Activated naive CD8-positive, alpha-beta T cell treated with anti-CD3 and anti-CD28 coated beads, Interleukin-2, amount 10 ng/mL, durations not matched to agents 7 days and 5 days (primary cell): Measurements from ENCODE around the gene TGM3. TPM values are rescaled to one million over a fixed set of nuclear protein-coding genes. Genes with fewer than 3 reads are reported as not detected.

Experiments used
- ATAC-seq: fragments of 150-1000 bp; cut with Tn5 transposase; one replicate; pipeline ENCODE4 v1.10.0; 2021; ENCODE audit warnings: low read depth, moderate library complexity
- POLR2A ChIA-PET: fragments of 350-600 bp; sonication (Branson Sonifier 250); formaldehyde crosslinking; loops from one replicate; lab custom pipeline; 2021; ENCODE audit warnings: antibody characterized with exemption; lab: Charles Lee
- DNase-seq: peaks from one replicate; pipeline ENCODE4 v3.0.0; 2021
- H3K27ac Mint-ChIP-seq: one replicate; pipeline ENCODE4 v1.8.0; 2022; ENCODE audit warnings: mild to moderate bottlenecking, mixed read lengths
- H3K27me3 Mint-ChIP-seq: one replicate; pipeline ENCODE4 v1.8.0; 2022; ENCODE audit warnings: mild to moderate bottlenecking, moderate library complexity, mixed read lengths
- H3K36me3 Mint-ChIP-seq: one replicate; pipeline ENCODE4 v1.8.0; 2021; ENCODE audit warnings: mild to moderate bottlenecking, mixed read lengths
- H3K4me1 Mint-ChIP-seq: one replicate; pipeline ENCODE4 v1.8.0; 2021; ENCODE audit warnings: mixed read lengths
- H3K4me3 Mint-ChIP-seq: one replicate; pipeline ENCODE4 v1.8.0; 2022; ENCODE audit warnings: mild to moderate bottlenecking, moderate library complexity, mixed read lengths
- H3K9me3 Mint-ChIP-seq: one replicate; pipeline ENCODE4 v1.8.0; 2021; ENCODE audit warnings: mixed read lengths
- total RNA-seq, 2 experiments: library from RNA; stranded (reverse); gene quantifications; one replicate each; pipeline ENCODE4 v1.2.3, GENCODE V29; 2021

TGM3 gene
- total RNA-seq, 2 experiments from 2014 or later, result not detected

DNA sequence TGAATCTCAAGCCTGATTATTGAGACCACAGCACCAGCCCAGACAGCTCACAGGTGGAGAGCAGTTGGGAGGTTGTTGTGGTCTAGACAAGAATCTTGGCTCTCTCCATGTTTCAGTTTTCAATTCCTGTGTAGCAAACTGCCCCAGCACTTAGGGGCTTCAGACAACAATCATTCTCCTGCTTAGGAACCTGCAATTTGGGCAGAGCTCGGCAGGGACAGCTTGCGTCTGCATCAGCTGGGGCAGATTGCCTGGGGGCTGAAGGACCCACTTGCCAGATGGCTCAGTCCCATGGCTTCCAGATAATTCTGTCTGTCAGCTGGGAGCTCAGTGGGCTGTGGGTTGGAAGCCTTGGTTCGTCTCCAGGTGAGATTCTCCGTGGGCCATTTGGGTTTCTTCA, 91.8 kb downstream of the TGM3 start:
- H3K9me3 Mint-ChIP-seq, result peaks cover 8% of the 10 kb centered on the region
- POLR2A ChIA-PET, result no interaction called here
- H3K36me3 Mint-ChIP-seq, result no peaks in the 10 kb centered on the region
- H3K4me3 Mint-ChIP-seq, result no peak overlapping the region
- DNase-seq (no peak), ATAC-seq (no peak)
- H3K4me1 Mint-ChIP-seq, result peaks cover 10% of the 10 kb centered on the region
- no peak overlapping the region for H3K27ac Mint-ChIP-seq
- H3K27me3 Mint-ChIP-seq, result peaks cover 14% of the 10 kb centered on the region

Other genes starting within 250 kb of the TGM3 start
- 10 to 100 TPM; 17.0 to 18.6 TPM for gene STK35, start 194.2 kb upstream of the TGM3 start, total RNA-seq
- not detected for gene TGM6, start 84.9 kb downstream of the TGM3 start, total RNA-seq
- gene SNRPB, start 174.8 kb downstream of the TGM3 start, total RNA-seq, result 100 to 1,000 TPM; 232 to 235 TPM
- 10 to 100 TPM; 10.4 to 12.0 TPM for gene ZNF343, start 212.9 kb downstream of the TGM3 start, total RNA-seq
- not detected for gene TMC2, start 240.6 kb downstream of the TGM3 start, total RNA-seq